A549 treated with AZD9567 at 1 μM for 4 hours (cell line): ENCODE results near the gene NDUFC2. TPM values are rescaled to one million over a fixed set of nuclear protein-coding genes. Genes with fewer than 3 reads are reported as not detected.

ENCODE experiments used
- total RNA-seq: library from RNA; stranded (reverse); fragments of 200-300 nt; extraction: Qiagen RNA extraction; gene quantifications from 5 replicates; pipeline ENCODE4 v1.2.3, GENCODE V29; 2022; ENCODE audit not compliant: insufficient read depth

NDUFC2 gene
- 212 to 258 TPM (median 252 TPM) in 5 replicates for total RNA-seq

GRCh38 chr11:78079232-78080083, at the start of gene NDUFC2:
NDUFC2 (minus strand) TSS chr11:78079862; CDS start chr11:78079744, 118 bp downstream.

DNA sequence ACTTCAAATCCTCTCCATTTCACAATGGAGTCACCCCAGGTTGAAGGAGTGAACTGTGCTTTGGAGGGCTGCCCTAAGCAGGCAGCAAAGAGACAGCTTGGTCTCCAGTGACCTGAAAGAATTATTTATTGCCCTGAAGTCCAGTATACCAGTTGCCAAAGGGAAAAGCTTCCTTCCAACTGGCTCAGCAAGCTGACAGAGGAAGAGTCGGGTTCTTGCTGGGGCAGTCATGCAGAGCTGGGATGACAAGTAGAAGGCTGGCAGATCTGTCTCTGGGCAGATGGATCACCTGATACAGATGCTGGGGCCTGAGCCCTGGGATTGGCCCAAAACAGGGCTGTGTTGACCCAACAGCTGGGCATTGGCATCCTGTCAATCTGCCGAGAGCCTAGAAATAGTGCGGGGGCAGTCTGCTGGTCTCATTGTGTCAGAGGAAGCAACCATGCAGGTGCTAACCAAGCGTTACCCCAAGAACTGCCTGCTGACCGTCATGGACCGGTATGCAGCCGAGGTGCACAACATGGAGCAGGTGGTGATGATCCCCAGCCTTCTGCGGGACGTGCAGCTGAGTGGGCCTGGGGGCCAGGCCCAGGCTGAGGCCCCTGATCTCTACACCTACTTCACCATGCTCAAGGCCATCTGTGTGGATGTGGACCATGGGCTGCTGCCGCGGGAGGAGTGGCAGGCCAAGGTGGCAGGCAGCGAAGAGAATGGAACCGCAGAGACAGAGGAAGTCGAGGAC, 16.1 kb downstream of the NDUFC2 start, which contains the start of gene THRSP:
Gene THRSP, plus strand, starts transcription at position 422 of the 742 bp plus-strand sequence. Its CDS starts 21 bp downstream, at position 443.

GRCh38 chr11:78022397-78023396, 57.0 kb downstream of the NDUFC2 start, which contains the start of gene KCTD14:
KCTD14 (minus strand) TSS chr11:78023276; CDS start chr11:78023249, 27 bp downstream.

Other genes starting within 250 kb of the NDUFC2 start
- 16.6 to 21.4 TPM (median 18.6 TPM) in 5 replicates for gene INTS4, start 85.2 kb downstream of the NDUFC2 start, total RNA-seq
- gene KCTD14, start 56.6 kb downstream of the NDUFC2 start, total RNA-seq: 1.4 to 1.8 TPM (median 1.6 TPM) in 5 replicates
- not detected in 5 replicates for gene THRSP, start 16.0 kb downstream of the NDUFC2 start, total RNA-seq
- gene ALG8, start 59.8 kb upstream of the NDUFC2 start, total RNA-seq: 54.8 to 63.2 TPM (median 58.0 TPM) in 5 replicates
- 8.4 to 13.4 TPM (median 8.6 TPM) in 5 replicates for gene KCTD21, start 108.8 kb upstream of the NDUFC2 start, total RNA-seq
- gene USP35, start 109.1 kb upstream of the NDUFC2 start, total RNA-seq: 5.6 to 7.9 TPM (median 7.4 TPM) in 5 replicates